ENCODE data around the gene PIEZO2.

The PIEZO2 gene

DNA sequence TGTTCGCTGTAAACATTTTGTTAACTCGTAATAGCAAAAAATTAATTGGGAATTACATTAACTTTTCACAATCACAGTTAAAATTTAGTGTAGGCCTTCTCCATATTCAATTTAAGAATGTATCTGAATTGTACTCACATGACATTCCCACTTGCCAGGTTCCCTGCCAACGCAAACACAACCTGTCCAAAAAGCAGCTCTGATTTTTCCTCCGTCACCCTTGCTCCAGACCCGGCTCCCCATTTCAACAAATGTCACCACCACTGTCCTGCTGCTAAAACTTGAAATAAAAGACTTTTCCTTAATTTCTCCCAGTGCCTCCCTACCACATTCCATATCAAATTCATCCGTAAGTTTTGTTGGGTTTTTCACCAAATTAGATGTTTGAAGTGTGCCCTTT, 120.3 kb downstream of the PIEZO2 start:
- Histone ChIP-seq H3K9ac (ENCODE audit: low read length) (no peak overlapping the region), H3K4me2 (ENCODE audit: low read depth, low read length, poor library complexity, severe bottlenecking) (no peak overlapping the region), H3K9me2 (replicated peaks; ENCODE audit: insufficient read depth, low read length) (no peaks in the 10 kb centered on the region), H3K79me2 (ENCODE audit: insufficient read depth, low read length) (no peaks in the 10 kb centered on the region), H4K20me1 (ENCODE audit: low read depth, low read length) (no peaks in the 10 kb centered on the region), H2AFZ (ENCODE audit: low read depth, low read length, severe bottlenecking) (no peak overlapping the region), H3K27ac (ENCODE audit: low read depth, low read length) (no peak overlapping the region), H3F3A (ENCODE audit: insufficient read depth) (no peaks in the 10 kb centered on the region), H3K27me3 (ENCODE audit: low read length) (no peaks in the 10 kb centered on the region), H3K4me3 (ENCODE audit: insufficient read depth, low read length, poor library complexity, severe bottlenecking) (no peak overlapping the region), H3K36me3 (ENCODE audit: low read length) (no peaks in the 10 kb centered on the region), H3K9me3 (ENCODE audit: insufficient read depth, low read length) (no peaks in the 10 kb centered on the region)
- TF ChIP-seq, protein P1, sequence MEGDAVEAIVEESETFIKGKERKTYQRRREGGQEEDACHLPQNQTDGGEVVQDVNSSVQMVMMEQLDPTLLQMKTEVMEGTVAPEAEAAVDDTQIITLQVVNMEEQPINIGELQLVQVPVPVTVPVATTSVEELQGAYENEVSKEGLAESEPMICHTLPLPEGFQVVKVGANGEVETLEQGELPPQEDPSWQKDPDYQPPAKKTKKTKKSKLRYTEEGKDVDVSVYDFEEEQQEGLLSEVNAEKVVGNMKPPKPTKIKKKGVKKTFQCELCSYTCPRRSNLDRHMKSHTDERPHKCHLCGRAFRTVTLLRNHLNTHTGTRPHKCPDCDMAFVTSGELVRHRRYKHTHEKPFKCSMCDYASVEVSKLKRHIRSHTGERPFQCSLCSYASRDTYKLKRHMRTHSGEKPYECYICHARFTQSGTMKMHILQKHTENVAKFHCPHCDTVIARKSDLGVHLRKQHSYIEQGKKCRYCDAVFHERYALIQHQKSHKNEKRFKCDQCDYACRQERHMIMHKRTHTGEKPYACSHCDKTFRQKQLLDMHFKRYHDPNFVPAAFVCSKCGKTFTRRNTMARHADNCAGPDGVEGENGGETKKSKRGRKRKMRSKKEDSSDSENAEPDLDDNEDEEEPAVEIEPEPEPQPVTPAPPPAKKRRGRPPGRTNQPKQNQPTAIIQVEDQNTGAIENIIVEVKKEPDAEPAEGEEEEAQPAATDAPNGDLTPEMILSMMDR (IDR thresholded peaks at IDR 0.05; ENCODE audit: insufficient read depth, low read length, poor library complexity, severe bottlenecking) = no peak
- TF ChIP-seq EZH2phosphoT487 (conservative IDR thresholded peaks at IDR 0.05; ENCODE audit: low read length) = no peak

DNA sequence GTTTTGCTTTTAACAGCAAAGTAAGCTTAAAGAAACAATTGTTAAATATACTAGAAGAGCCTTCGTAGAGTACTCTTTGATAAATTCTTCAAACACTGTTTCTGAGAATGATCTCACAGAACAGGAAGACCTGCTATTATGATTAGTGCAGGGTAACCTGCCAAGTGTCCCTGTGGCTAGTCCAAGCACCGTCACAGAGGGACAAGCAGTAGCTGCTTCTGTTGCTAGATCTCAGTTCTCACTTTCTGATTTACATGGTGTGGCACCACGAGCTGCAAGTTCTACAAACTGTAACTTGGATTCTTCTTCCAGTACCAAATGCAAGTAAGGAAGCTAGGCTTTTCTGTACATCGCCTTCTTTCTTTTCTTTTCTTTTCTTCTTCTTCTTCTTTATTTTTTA, 121.5 kb downstream of the PIEZO2 start:
- H3F3A ChIP-seq (ENCODE audit: insufficient read depth) = no peaks in the 10 kb centered on the region
- no peak overlapping the region for H3K9ac ChIP-seq (ENCODE audit: low read length)
- H3K27ac ChIP-seq (ENCODE audit: low read depth, low read length) = no peak overlapping the region
- TF ChIP-seq, protein P1 (IDR thresholded peaks at IDR 0.05; ENCODE audit: insufficient read depth, low read length, poor library complexity, severe bottlenecking) = no peak
- no peak for TF ChIP-seq EZH2phosphoT487 (conservative IDR thresholded peaks at IDR 0.05; ENCODE audit: low read length)
- no peaks in the 10 kb centered on the region for H3K9me3 ChIP-seq (ENCODE audit: insufficient read depth, low read length)
- no peaks in the 10 kb centered on the region for H3K36me3 ChIP-seq (ENCODE audit: low read length)
- no peaks in the 10 kb centered on the region for H3K27me3 ChIP-seq (ENCODE audit: low read length)
- no peak overlapping the region for H2AFZ ChIP-seq (ENCODE audit: low read depth, low read length, severe bottlenecking)
- H3K9me2 ChIP-seq (replicated peaks; ENCODE audit: insufficient read depth, low read length) = no peaks in the 10 kb centered on the region
- H3K79me2 ChIP-seq (ENCODE audit: insufficient read depth, low read length) = no peaks in the 10 kb centered on the region
- H3K4me3 ChIP-seq (ENCODE audit: insufficient read depth, low read length, poor library complexity, severe bottlenecking) = no peak overlapping the region
- H4K20me1 ChIP-seq (ENCODE audit: low read depth, low read length) = no peaks in the 10 kb centered on the region
- no peak overlapping the region for H3K4me2 ChIP-seq (ENCODE audit: low read depth, low read length, poor library complexity, severe bottlenecking)

GRCh38 chr18:11025671-11026070, 123.7 kb downstream of the PIEZO2 start:
- Histone ChIP-seq H3K9me2 (replicated peaks; ENCODE audit: insufficient read depth, low read length) (no peaks in the 10 kb centered on the region), H4K20me1 (ENCODE audit: low read depth, low read length) (no peaks in the 10 kb centered on the region), H3K4me3 (ENCODE audit: insufficient read depth, low read length, poor library complexity, severe bottlenecking) (no peak overlapping the region), H3K36me3 (ENCODE audit: low read length) (no peaks in the 10 kb centered on the region), H2AFZ (ENCODE audit: low read depth, low read length, severe bottlenecking) (no peak overlapping the region), H3F3A (ENCODE audit: insufficient read depth) (no peaks in the 10 kb centered on the region), H3K27me3 (ENCODE audit: low read length) (no peaks in the 10 kb centered on the region), H3K79me2 (ENCODE audit: insufficient read depth, low read length) (no peaks in the 10 kb centered on the region), H3K9ac (ENCODE audit: low read length) (no peak overlapping the region), H3K4me2 (ENCODE audit: low read depth, low read length, poor library complexity, severe bottlenecking) (no peak overlapping the region), H3K9me3 (ENCODE audit: insufficient read depth, low read length) (no peaks in the 10 kb centered on the region), H3K27ac (ENCODE audit: low read depth, low read length) (no peak overlapping the region)
- TF ChIP-seq EZH2phosphoT487 (conservative IDR thresholded peaks at IDR 0.05; ENCODE audit: low read length) = no peak
- TF ChIP-seq, protein P1 (IDR thresholded peaks at IDR 0.05; ENCODE audit: insufficient read depth, low read length, poor library complexity, severe bottlenecking) = no peak

All from SU-DHL-6 (cell line).